ENCODE measurements around the gene VSTM2L.

DNA sequence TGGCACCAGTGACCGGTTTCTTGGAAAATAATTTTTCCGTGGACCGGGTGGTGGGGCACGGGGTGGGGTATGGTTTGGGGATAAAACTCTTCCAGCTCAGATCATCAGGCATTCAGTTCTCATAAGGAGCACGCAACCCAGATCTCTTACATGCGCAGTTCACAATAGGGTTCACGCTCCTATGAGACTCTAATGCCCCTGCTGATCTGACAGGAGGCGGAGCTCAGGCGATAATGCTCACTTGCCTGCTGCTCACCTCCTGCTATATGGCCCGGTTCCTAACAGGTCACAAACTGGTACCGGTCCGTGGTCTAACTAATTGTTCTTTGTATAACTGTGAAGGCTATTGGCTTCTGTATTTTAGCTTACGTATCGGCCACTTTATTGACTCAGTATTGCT, 51.7 kb downstream of the VSTM2L start:
- TF ChIP-seq, protein P1, sequence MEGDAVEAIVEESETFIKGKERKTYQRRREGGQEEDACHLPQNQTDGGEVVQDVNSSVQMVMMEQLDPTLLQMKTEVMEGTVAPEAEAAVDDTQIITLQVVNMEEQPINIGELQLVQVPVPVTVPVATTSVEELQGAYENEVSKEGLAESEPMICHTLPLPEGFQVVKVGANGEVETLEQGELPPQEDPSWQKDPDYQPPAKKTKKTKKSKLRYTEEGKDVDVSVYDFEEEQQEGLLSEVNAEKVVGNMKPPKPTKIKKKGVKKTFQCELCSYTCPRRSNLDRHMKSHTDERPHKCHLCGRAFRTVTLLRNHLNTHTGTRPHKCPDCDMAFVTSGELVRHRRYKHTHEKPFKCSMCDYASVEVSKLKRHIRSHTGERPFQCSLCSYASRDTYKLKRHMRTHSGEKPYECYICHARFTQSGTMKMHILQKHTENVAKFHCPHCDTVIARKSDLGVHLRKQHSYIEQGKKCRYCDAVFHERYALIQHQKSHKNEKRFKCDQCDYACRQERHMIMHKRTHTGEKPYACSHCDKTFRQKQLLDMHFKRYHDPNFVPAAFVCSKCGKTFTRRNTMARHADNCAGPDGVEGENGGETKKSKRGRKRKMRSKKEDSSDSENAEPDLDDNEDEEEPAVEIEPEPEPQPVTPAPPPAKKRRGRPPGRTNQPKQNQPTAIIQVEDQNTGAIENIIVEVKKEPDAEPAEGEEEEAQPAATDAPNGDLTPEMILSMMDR (conservative IDR thresholded peaks at IDR 0.05 in 1 of 2, IDR thresholded peaks at IDR 0.05 in 1 of 2; ENCODE audit: low read depth in 1 of 2, low read length in 2 of 2) = no peak
- no peak for TF ChIP-seq EZH2 (IDR thresholded peaks at IDR 0.05; ENCODE audit: low read length, missing control alignments)

All from fibroblast of lung (primary cell).